ENCODE measurements around the gene PGPEP1. TPM values are rescaled to one million over a fixed set of nuclear protein-coding genes. Genes with fewer than 3 reads are reported as not detected.
A peak's percentile ranks its signal among the peaks of the same experiment; 100 is the strongest.

Gene PGPEP1
- total RNA-seq, 1 donor from 2014 or later: 23.2 TPM

- Mint-ChIP-seq H3K27me3 (ENCODE audit: low read depth) (no peaks in the 10 kb centered on the region), H3K9me3 (no peaks in the 10 kb centered on the region), H3K4me1 (peaks cover 14% of the 10 kb centered on the region), H3K36me3 (no peaks in the 10 kb centered on the region), H3K4me3 (peak overlapping the region; percentile 72), H3K27ac (peak overlapping the region; percentile 18)
- no peak for TF ChIP-seq CTCF (IDR thresholded peaks at IDR 0.05; ENCODE audit: unreplicated experiment)
- no peak for DNase-seq (ENCODE audit: low spot score in 2 of 2, unreplicated experiment in 2 of 2)
Measured at GRCh38 chr19:18339723-18340122, 675 bp upstream of the PGPEP1 start.

- H3K4me1 Mint-ChIP-seq: peaks cover 14% of the 10 kb centered on the region
- H3K27me3 Mint-ChIP-seq (ENCODE audit: low read depth): no peaks in the 10 kb centered on the region
- H3K4me3 Mint-ChIP-seq: peak overlapping the region; percentile 72
- no peak for DNase-seq (ENCODE audit: low spot score in 2 of 2, unreplicated experiment in 2 of 2)
- no peak for TF ChIP-seq CTCF (IDR thresholded peaks at IDR 0.05; ENCODE audit: unreplicated experiment)
- peak overlapping the region; percentile 47 for H3K27ac Mint-ChIP-seq
- peaks cover 4% of the 10 kb centered on the region for H3K36me3 Mint-ChIP-seq
- H3K9me3 Mint-ChIP-seq: no peaks in the 10 kb centered on the region
Measured at GRCh38 chr19:18340990-18341868, 831 bp downstream of the PGPEP1 start.

DNA sequence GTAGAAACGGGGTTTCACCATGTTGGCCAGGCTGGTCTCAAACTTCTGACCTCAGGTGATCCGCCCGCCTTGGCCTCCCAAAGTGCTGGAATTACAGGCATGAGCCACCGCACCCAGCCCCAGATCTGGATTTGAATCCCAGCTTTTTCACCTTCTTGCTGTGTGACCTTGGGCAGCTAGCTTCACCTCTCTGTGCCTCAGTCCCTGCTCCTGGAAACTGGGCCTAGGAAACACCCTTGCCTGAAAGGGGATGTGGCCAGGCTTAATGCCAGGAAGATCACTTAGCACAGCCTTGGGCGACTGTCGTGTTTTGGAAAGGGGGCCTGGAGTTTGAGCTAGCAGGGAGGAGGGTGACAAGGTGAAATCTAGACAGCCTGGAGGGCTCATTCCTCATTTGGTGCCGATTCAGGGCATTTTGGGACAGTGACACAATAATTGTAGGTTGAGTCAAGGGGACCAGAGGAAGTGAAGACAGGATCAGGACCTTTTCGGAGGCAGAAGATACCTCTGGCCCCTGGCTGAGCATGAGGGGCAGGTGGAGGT is 1.8 kb downstream of the PGPEP1 start:
- H3K27ac Mint-ChIP-seq: no peak overlapping the region
- H3K27me3 Mint-ChIP-seq (ENCODE audit: low read depth): no peaks in the 10 kb centered on the region
- no peak for TF ChIP-seq CTCF (IDR thresholded peaks at IDR 0.05; ENCODE audit: unreplicated experiment)
- no peaks in the 10 kb centered on the region for H3K9me3 Mint-ChIP-seq
- H3K36me3 Mint-ChIP-seq: peaks cover 8% of the 10 kb centered on the region
- H3K4me3 Mint-ChIP-seq: peak overlapping the region; percentile 72
- DNase-seq (ENCODE audit: low spot score in 2 of 2, unreplicated experiment in 2 of 2): no peak
- peaks cover 14% of the 10 kb centered on the region for H3K4me1 Mint-ChIP-seq

GRCh38 chr19:18344582-18344950 is 4.2 kb downstream of the PGPEP1 start:
- Mint-ChIP-seq H3K9me3 (no peaks in the 10 kb centered on the region), H3K4me1 (peaks cover 13% of the 10 kb centered on the region), H3K4me3 (no peak overlapping the region), H3K27me3 (ENCODE audit: low read depth) (no peaks in the 10 kb centered on the region), H3K36me3 (peaks cover 10% of the 10 kb centered on the region), H3K27ac (peak overlapping the region; percentile 4)
- TF ChIP-seq CTCF (IDR thresholded peaks at IDR 0.05; ENCODE audit: unreplicated experiment): no peak
- no peak for DNase-seq (ENCODE audit: low spot score in 2 of 2, unreplicated experiment in 2 of 2)

DNA sequence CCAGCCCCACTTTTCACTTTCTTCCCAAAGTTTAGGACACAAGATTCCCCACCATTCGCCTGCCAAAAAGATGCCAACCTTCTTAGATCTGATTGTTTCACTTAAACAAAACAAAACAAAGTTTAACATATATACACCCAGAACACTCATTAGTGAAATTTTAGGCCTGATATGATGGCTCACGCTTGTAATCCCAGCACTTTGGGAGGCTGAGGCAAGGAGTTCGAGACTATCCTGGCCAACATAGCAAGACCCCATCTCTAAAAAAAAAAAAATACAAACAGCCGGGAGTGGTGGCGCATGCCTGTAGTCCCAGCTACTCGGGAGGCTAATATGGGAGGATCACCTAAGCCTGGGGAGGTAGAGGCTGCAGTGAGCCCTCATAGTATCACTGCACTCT is 4.9 kb downstream of the PGPEP1 start:
- peaks cover 11% of the 10 kb centered on the region for H3K4me1 Mint-ChIP-seq
- no peak overlapping the region for H3K27ac Mint-ChIP-seq
- no peaks in the 10 kb centered on the region for H3K9me3 Mint-ChIP-seq
- H3K27me3 Mint-ChIP-seq (ENCODE audit: low read depth): no peaks in the 10 kb centered on the region
- H3K36me3 Mint-ChIP-seq: peaks cover 10% of the 10 kb centered on the region
- no peak for TF ChIP-seq CTCF (IDR thresholded peaks at IDR 0.05; ENCODE audit: unreplicated experiment)
- H3K4me3 Mint-ChIP-seq: no peak overlapping the region
- no peak for DNase-seq (ENCODE audit: low spot score in 2 of 2, unreplicated experiment in 2 of 2)
